Dedifferentiated amniotic fluid mesenchymal stem cell (primary cell): ENCODE data around the gene RNF130.
"Not testable (repeated sequence)": the region's sequence is repeated elsewhere in the genome, so short reads cannot be mapped to it uniquely, and the experiment has no call there.

ENCODE experiments used
- DNase-seq: peaks from one replicate; pipeline ENCODE4 v3.0.0-alpha.2; 2016; ENCODE audit errors: extremely low spot score

The RNF130 gene

GRCh38 chr5:179974246-179974945 lies 97.2 kb downstream of the RNF130 start:
- no peak for DNase-seq

- DNase-seq = no peak
These were observed 98.2 kb downstream of the RNF130 start for GRCh38 chr5:179973391-179973790.

DNA sequence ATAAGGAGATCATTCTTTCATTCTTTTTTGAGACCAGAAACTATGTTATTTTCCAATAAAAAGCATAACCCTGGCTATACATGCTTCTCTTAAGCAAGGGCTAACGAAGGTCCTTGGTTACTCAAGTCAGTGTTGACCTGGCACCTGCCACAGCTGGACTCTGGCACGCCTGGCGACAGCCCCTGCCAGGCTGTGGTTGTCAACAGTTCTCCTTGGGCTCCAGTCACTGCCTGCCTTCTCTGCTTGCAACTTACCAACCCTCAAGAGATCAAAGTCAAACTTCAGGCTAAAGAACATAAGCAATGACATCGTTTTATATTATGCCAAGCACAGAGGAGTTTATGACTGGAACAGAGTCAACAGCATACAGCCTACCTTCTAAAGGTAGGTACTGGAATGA lies 102.4 kb downstream of the RNF130 start:
- no peak for DNase-seq

- no peak for DNase-seq
These were observed 104.1 kb downstream of the RNF130 start for GRCh38 chr5:179967489-179967888.

- no peak for DNase-seq
These were observed 107.5 kb downstream of the RNF130 start for GRCh38 chr5:179964015-179964414.

DNA sequence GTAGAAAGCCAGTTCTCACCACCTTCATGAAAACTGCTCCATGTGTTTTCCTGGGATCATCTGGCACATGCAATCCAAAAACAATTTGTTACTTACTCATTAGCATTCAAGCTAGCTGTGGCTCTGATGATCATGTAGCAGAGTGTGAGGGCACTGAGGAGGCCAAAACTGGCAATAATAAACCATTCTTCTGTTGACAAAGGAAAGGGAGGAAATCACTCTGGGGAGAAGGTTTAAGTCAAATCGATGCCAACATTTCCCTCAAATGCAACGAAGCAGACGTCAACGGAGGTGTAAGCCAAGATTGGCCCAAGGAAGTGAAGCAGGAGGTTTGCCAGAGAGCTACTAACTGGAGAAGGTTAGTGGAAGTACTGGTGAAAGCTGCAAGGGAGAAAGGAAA lies 108.2 kb downstream of the RNF130 start:
- DNase-seq = no peak

DNA sequence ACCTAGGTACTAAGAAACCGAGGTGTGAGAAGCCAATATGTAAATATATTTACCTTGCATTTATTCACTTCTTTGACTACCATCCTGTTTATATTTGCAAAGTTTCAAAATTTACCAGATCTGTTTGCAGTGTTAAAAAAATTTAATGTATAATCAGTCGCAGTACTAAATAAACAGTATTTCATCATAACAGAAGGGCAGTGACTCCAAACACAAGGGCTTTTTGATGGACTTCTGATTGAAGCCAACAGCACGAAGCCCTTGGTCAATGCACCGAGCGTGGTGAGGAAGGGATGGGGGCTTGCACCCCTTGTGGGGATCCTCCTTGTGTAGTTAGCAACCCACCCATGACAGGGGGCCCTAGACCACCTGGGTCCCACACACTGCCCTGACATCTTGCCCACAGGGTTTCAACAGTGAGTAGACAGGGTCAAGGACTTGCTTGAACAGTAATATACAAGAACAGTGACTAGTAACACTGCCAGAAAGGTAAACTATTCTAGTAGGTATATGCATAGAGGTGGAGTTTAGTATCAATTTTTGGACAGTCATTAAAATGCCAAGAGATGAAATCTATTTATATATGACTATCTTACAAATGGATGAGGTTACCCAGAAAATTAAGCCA lies 111.2 kb downstream of the RNF130 start:
- DNase-seq = no peak

DNA sequence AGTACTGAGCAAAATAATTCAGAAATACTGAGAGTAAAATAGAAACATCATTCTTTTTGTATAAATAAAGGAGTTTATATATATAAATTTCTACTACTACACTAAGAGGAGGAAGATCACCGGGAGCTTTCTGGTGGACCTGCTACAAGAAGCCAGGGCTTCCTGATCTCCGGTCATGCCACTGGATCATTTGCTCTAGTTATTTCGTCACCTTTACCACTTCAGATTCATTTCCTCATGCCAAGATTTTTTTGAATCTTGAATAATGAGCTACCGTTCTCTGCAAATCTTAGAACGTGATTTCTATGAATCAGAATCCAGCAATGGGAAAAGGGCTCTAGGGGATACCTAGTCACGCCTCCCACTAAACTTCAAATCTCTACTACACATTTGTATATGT lies 111.9 kb downstream of the RNF130 start:
- DNase-seq = no peak

- DNase-seq = not testable (repeated sequence)
These were observed 112.4 kb downstream of the RNF130 start for GRCh38 chr5:179959118-179959517.

DNA sequence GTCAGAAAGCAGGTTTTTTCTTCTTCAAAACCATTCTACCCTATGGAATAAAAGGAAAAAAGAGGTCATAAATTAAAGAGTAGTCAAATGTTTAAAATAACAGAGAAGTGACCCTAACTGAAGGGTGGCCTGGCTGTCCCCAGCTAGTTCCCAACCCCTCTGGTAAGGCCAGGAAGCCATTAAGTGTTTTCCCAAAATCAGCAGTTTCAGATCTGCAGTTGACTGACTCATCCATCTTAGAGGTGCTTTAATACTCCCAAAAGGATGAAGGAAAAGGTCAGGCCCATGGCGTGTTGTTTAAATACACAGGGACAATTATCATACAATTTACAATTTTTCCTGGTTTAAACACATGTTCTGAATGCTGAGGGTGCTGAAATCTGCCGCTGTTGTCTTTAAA lies 115.9 kb downstream of the RNF130 start:
- DNase-seq = no peak

DNA sequence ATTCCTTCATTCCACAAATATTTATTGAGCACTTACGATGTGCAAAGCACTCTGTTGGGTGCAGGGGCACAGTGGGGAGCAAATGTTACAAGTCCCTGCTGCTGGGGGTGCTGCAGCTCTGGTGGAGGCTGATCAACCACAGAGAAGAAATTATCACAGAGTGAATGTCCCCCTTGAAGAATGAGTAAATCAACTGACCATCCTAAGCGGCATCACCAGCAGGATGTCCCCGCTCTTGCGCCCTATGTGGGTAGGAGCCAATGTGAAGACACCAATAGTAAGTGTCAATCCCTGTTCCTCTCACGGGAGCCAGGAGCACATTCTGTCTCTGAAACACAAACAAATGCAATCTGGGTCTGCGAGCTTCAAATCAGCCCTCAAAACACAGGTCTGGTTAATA lies 116.5 kb downstream of the RNF130 start:
- DNase-seq = no peak

DNA sequence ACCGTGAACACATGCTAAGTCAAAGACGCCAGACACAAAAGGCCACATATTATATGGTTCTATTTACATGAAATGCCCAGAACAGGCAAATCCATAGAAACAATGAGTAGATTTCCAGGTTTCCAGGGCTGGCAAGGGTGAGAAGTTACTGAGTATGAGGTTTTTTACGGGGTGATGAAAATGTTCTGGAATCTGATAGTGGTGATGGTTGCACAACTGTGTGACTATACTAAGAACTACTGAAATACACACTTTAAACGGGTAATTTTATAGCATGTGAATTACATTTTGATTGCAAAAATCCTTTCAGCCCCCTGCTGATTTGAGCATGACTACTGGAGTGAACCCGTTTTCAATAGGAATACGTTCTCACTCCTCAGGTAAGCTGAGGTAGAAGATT lies 117.1 kb downstream of the RNF130 start:
- DNase-seq = no peak

DNA sequence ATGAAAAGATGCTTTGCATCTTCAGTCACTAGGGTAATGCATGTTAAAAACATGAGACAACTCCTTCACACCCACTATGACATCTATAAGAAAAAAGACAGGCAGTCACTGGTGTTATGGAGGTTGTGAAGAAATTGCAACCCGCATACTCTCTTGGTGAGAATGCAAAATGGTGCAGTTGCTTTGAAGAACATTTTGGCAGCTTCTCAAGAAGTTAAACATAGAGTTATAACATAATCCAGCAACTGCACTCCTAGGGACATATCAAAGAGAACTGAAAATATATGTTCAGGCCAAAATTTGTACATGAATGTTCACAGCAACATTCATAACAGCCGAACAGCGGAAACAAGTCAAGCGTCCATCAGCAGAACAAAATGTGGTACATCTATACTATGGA lies 117.6 kb downstream of the RNF130 start:
- DNase-seq = no peak

DNA sequence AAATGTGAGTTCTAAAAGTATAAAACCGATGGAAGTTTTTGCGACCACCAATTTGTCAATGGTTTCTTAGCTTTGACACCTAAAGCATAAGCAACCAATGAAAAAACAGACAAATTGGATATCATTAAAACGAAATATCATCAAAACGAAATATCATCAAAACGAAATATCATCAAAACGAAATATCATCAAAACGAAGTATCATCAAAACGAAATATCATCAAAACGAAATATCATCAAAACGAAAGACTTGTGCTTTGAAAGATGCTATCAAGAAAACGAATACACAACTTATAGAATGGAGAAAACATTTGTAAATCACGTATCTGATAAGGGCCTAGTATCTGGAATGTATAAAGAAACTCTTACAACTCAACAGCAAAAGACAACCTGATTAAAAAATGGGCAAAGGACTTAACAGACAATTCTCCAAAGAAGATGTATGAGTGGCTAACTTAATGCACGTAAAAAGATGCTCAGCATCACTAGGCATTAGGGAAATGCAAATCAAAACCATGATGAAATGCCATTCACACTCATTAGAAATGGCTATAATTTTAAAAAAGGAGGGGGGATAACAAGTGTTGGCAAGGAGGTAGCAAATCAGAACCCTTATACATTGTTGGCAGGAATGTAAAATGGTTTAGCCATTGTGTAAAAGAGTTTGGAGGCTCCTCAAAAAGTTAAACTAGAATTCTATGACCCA lies 134.4 kb downstream of the RNF130 start:
- DNase-seq = no peak

- DNase-seq = no peak
These were observed 140.6 kb downstream of the RNF130 start for GRCh38 chr5:179930788-179931473.

- DNase-seq = no peak
These were observed 143.7 kb downstream of the RNF130 start for GRCh38 chr5:179927824-179928223.

- no peak for DNase-seq
These were observed 144.9 kb downstream of the RNF130 start for GRCh38 chr5:179926657-179927056.

DNA sequence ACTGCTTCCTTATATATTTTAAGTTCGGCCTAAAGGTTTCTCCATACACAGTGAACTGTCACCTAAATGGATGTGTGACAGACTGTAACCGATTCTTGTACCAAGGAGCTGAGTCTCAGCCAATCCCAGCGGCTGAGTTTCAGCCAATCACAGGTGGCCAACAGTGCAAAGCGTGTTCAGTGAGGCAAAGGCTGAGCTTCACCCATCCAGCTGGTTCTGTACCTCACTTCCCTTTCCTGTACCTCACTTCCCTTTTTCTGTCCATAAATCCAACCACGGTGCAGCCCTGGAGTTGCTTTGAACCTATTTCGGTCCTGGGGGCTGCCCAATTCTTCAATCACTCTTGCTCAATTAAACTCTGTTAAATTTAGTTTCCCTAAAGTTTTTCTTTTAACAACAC lies 148.1 kb downstream of the RNF130 start:
- DNase-seq = no peak

DNA sequence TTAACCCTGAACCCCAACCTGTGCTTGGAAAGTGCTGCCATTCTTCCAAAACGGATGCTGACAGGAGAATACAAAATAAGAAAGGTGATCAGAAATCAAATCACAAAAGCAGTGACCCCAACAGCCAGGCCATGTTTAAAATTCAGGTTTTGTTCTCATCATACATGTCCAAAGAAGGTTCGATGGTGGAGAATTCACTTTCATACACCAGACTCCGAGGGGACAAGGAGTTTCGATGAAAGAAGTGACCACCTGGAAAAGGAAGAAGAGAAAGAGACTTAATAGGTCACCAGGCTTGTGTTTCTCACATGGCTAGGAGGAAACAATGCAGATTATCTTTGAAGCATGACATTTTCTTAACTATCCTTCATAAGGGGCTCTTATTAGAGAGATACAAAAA lies 151.4 kb downstream of the RNF130 start:
- DNase-seq = no peak

GRCh38 chr5:179919487-179920060 lies 152.0 kb downstream of the RNF130 start:
- DNase-seq = no peak

DNA sequence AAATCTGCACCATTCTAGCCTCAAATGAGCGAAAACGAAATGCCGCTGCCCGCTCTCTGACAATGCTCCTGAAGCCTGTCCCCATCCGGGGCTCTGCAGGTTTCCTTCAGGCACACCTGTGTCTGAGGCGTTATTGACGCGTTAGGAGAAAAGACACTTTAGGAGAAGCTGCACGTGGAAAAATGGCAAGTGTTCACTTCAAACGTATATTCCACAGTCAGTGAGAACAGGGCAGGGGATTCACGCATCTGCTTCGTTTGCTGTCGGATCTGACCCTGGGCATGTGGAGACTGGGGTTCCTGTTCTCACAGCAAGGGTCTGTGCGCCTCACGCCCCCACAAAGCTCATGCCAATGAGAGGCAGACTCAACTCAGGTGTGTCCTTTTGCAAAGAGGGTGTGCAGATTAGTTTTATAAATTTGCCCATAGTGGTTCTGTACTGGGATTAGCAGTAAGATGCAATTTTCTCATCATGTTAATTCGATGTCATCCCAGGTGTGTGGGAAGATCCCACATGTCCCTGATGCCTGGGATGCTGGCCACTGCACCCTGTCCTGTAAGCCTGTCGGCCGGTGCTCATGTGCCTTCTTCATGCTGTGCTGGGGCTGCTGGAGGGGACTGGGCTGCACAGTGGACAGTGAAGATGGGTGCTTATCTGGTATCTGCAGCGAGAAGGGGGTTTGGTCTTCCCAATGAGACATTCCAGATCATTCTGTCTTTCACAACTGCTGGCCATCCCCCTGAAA lies 152.6 kb downstream of the RNF130 start:
- DNase-seq = no peak
